GM08714 (cell line): ENCODE results near the gene MC3R.

ENCODE experiments used
- H3K4me3 ChIP-seq: fragments of 200-500 bp; sonication (Bioruptor generic); 2 replicates; pipeline ENCODE4 v1.5.1; 2014; ENCODE audit warnings: mild to moderate bottlenecking, low read length, inconsistent platforms
- ZNF274 ChIP-seq: IDR thresholded peaks from 2 replicates; pipeline ENCODE4 v1.6.1; 2012; ENCODE audit warnings: mild to moderate bottlenecking, low read depth, low read length

MC3R gene

DNA sequence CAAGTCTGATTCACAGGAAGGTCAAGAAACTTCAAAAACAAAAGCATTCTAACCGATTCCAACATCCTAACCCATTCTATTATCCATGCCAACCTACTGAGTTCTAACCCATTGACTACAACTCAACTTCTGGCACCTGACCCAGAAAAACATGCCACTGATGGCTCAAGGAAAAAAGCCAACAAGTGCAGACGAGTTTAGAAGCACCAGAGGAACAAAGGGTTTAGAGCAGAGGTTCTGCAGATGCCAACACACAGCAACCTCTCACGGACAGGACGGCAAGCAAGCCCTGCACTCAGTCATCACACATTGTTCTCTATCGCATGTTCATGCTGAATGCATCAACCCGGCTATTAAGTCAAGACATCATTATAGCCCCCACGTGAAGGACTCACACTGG lies 25.2 kb upstream of the MC3R start:
- TF ChIP-seq ZNF274: no peak

DNA sequence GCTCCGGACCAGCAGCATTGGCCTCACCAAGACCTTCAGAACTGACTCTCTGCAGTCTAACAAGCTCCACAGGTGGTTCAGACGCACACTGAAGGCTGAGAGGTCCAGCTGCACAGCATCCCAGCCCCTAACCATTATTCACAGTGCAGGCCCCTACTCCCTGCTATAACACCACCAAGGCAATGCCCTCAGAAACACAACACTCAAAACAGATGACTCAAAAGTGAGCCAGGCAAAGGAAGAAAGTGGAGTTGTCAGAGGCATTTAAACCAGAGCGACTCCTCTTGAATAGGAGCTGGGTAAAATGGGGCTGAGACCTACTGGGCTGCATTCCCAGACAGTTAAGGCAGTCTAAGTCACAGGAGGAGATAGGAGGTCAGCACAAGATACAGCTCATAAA lies 20.5 kb upstream of the MC3R start:
- no peak for TF ChIP-seq ZNF274
- H3K4me3 ChIP-seq: no peak overlapping the region

More for the DNA sequence above, 25.2 kb upstream of the MC3R start:
- no peak overlapping the region for H3K4me3 ChIP-seq

DNA sequence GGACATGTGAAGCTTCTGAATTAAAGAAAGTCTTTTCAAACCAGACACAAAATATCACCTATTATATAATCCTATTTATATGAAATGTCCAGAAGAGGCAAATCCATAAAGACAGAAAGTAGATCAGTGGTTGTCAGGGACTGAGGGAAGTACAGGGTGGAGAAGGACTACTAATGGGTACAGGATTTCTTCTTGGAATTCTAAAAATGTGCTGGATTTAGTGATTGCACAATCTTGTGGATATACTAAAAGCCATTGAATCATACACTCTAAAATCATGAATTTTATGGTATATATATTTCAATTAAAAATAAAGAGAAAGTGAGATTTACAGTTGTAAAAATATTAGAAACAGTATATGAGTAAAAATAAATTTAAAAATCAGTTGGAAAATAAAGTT lies 18.7 kb upstream of the MC3R start:
- TF ChIP-seq ZNF274: no peak
- H3K4me3 ChIP-seq: no peak overlapping the region

DNA sequence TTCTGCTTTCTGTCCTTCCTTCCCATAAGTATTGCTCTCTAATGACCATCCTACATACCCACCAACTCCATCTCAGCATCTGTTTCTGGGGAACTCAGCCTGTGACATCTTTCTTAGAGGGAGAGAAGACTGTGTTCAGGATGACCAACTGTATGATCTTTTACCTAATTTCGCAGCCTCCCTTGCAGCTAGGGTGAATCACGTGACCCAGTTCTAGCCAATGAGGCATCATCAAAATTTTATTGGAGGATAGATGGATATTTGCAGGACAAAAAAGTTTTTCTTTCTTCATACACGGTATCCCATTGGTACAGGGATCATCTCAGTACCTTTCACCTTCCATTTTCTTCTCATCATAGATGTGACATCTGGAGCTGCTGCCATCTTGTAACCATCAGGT lies 14.4 kb upstream of the MC3R start:
- no peak overlapping the region for H3K4me3 ChIP-seq
- no peak for TF ChIP-seq ZNF274

DNA sequence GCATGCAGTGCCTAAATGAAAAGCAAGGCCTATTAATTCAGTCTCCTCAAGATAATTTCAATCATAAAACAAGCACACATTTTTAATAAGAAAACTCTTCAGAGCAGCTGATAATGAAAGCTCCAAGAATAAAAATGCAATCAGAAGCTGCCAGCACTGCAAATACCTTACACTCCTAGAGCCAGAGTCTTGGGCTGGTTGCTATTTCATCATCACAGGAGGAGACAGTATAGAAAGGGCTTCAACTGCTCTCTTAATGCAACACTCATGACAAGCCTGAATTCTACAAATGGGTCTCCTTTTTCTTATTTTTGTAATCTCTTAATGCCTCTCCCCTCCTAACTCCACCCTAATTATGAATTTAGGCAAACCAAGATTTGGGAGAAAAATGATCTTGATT lies 11.2 kb upstream of the MC3R start:
- no peak for TF ChIP-seq ZNF274
- no peak overlapping the region for H3K4me3 ChIP-seq

DNA sequence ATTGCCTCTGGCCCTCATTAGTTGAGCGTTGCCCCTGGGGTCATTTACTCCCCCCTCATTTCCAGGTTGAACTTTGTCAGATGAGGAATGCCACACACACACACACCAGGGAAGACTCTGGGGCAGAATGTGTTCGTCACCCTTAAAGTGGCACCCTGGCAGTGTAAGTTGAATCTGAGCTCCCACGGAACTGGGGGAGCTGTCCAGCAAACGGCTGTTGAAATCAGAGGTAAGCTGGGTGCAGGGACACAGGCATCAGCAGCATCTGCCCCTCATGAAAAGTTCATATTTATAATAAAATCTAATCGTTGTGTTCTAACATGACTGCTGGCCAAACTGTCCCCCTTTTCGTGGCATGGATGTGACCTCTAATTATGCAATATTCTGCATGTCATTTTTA lies 4.3 kb upstream of the MC3R start:
- no peak for TF ChIP-seq ZNF274
- H3K4me3 ChIP-seq: no peak overlapping the region

DNA sequence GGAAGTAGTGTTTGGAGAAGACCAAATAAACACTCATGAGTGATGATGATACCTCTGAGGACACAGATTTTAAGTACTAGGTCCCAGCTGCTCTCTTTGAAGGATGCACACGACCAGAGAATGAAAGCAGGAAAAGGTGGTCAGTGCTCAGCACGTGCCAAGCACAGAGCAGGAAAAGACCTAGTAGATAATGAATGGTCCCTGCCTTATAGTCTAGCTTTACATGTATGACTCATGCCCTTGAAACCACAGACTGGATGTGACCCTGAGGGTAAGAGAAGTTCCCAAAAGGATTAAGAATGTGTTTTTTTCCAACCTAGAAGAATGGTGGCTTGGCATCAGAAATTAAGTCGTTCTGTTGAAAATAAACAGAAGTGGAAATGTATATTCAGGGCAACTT lies 2.8 kb upstream of the MC3R start:
- no peak for TF ChIP-seq ZNF274
- H3K4me3 ChIP-seq: no peak overlapping the region

DNA sequence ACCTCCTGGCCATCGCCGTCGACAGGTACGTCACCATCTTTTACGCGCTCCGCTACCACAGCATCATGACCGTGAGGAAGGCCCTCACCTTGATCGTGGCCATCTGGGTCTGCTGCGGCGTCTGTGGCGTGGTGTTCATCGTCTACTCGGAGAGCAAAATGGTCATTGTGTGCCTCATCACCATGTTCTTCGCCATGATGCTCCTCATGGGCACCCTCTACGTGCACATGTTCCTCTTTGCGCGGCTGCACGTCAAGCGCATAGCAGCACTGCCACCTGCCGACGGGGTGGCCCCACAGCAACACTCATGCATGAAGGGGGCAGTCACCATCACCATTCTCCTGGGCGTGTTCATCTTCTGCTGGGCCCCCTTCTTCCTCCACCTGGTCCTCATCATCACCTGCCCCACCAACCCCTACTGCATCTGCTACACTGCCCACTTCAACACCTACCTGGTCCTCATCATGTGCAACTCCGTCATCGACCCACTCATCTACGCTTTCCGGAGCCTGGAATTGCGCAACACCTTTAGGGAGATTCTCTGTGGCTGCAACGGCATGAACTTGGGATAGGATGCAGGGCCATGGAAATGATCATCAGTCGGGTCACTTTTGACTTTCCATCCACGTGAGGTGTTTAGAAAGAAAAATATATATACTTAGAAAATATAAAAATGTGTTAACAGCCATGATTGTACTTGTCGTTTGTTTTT lies 868 bp downstream of the MC3R start:
- TF ChIP-seq ZNF274: no peak

DNA sequence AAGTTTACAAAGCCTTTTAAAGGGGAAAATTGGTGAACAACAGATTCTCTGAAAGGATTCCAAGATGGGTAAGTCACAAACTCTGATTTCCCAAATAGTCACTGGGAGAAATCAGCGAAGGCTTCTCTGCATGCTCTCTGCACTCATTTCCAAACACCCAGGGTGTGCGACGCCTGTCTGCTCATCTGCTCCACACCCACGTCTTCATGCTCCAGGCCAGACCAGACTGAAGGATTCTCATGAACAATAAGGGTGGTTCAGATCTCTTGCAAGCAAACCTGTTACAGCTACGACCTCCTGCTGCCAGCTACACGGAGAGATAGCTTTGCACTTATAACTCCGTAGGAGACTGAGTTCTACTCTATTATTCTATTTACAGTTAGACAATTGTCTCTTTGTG lies 1.4 kb downstream of the MC3R start:
- no peak for TF ChIP-seq ZNF274
- H3K4me3 ChIP-seq: no peak overlapping the region

More for the DNA sequence above, 868 bp downstream of the MC3R start:
- no peak overlapping the region for H3K4me3 ChIP-seq

DNA sequence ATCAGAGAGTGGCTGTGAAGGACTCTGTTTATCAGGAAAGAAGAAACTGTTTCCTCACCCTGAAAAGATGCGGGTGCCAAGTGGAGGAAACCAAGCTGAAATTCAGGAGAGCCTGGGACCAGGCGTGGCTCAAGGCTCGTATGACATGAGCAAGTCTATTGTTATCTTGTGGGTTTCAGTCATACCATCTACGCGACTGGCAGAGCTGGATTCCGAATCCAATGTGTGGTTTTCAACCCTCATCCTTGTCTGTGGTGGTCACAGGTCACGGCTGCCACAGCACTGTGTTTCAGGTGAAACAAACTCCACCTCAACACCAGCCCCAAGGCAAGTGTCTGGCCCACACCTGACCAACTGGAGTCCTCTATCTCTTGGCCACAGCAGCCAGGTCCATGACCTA lies 9.1 kb downstream of the MC3R start:
- no peak for TF ChIP-seq ZNF274
- H3K4me3 ChIP-seq: no peak overlapping the region

DNA sequence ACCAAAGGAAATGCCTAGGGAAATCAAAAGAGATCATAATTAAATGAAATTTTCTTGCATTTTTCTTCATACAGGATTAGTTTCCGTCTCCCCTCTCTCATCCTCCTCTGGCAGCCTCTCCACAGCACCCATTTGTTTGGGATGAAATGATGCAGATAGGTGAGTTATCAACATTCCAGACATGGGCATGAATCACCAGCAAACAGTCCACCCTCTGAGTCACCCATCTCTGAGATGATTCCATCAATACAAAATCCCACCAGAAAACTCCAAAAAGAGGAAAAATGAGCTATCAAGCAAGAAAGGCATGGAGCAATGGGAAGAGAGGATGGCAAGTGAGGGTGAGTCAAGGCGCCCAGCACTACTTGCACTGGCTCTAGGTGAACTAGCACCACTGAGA lies 11.4 kb downstream of the MC3R start:
- no peak for TF ChIP-seq ZNF274
- no peak overlapping the region for H3K4me3 ChIP-seq

DNA sequence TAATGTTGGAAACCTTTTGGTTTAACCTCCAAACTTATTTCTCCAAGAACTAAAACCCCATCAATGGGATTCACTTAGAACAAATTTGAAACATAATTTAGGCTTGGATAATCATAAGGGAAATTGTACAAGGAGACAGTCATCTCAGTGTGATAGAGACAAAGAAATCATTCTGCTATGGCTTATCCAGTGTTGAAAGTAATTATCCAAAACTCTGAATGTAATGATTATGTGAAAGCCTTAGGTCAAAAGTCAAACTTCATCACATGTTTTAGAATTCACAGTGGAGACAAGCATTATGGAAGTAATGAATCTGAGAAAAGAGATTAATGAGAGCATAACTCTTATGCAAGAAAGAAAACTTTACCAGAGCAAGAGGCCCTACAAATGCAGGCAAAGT lies 20.0 kb downstream of the MC3R start:
- H3K4me3 ChIP-seq: no peak overlapping the region
- no peak for TF ChIP-seq ZNF274

DNA sequence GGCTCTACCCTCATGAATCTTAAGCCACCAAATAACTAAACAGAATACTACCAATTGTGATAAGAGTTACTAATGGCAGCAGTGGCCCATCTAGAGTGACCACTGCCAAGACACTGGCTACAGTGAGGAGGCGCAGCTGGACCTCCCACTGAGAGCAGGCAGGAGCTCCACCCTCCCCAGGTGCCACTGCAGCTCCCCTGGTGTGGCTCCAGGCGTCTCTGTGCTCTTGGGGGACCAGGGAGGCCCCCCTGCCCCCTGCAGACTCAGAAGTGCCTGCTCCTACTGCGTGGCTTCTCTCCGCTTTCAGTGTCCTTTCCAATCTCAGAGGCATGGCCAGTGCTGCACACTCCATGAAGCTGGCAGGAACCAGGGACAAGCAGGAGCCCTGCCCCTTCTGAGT lies 23.4 kb downstream of the MC3R start:
- no peak for TF ChIP-seq ZNF274
- H3K4me3 ChIP-seq: no peak overlapping the region

DNA sequence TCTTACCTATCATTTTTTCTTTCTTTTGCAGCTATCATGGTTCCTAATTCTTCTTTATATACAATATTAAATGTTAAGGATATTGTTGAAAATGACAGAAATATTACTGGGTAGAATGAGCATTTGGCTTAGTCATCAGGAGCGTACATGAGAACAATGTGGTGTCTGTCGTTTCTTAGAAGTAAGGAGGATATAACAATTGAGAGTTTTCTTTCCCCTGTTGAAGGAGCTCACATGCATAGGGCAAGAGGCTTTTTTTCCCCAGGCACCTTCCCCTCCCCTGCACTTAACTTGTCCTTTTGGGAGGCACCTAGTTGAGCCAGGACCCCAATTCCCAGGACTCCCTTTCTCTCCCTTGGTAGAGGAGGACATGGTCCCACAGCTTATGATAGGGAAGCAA lies 25.0 kb downstream of the MC3R start:
- H3K4me3 ChIP-seq: no peak overlapping the region
- no peak for TF ChIP-seq ZNF274

DNA sequence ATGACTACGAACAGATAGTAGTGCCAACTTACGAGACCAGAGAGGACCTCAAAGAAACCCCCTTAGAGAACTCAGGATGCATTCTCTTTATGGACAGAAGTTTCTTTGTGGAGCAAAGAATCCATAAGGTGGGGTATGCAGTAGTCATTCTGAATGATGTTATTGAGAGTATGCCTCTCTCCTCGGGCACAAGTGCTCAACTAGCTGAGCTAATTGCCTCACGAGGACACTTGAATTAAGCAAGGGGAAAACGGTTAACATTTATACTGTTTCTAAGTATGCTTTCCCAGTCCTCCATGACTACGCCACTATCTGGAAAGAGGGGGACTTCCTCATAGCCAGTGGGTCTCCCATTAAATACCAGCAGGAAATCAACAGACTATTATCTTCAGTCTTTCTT lies 25.6 kb downstream of the MC3R start:
- no peak for TF ChIP-seq ZNF274
- H3K4me3 ChIP-seq: no peak overlapping the region

DNA sequence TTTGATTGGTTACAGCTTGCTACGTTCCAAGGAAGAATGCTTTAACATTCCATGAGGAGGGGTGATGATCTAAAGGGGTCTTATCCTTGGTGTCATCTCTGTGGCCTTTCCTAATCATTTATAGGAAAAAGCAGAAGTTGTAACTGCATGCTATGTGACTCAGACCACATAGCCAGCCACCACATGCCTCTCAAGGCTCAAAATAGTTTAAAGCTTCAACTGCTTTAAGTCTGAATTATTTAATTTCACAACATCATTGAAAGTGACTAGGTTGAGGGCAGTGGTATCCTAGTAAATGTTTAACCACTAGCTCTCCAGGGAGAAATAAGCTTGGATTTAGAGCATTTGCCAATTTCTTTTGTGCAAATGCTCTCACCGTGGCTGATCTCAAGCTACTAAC lies 29.7 kb downstream of the MC3R start:
- TF ChIP-seq ZNF274: no peak

More for the DNA sequence above, 29.7 kb downstream of the MC3R start:
- H3K4me3 ChIP-seq: no peak overlapping the region
